NK-92 (cell line): ENCODE results near the gene GLB1L3.
"Not testable (repeated sequence)": the region's sequence is repeated elsewhere in the genome, so short reads cannot be mapped to it uniquely, and the experiment has no call there.

Experiments used
- DNase-seq: peaks from one replicate; lab custom pipeline; 2025; ENCODE audit not compliant: unreplicated experiment; lab: John Stamatoyannopoulos, UW

GLB1L3 gene

GRCh38 chr11:134341805-134342571, 65.8 kb downstream of the GLB1L3 start:
- no peak for DNase-seq

- DNase-seq: no peak
These were observed 66.6 kb downstream of the GLB1L3 start for GRCh38 chr11:134342572-134343340.

DNA sequence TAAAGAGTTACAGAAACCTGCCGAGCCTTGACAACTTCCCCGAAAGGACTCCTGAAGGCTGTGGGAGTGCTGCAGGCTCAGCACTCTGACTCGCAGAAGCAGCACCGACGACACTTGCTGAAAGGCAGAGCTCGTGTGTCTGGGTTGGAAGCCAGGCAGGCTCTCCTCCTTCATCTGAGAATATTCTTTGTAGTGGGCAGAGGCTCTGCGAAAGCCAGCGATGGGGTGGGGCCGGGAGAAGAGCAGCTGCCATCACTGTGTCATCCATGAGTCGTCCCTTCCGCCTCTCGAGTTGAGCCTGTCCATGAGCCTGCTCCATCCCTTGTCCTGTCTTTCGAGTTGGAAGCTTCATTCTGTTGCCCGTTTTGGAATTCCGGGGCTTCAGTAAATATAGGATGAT, 67.5 kb downstream of the GLB1L3 start:
- no peak for DNase-seq

- DNase-seq: not testable (repeated sequence)
These were observed 68.5 kb downstream of the GLB1L3 start for GRCh38 chr11:134344497-134345236.

DNA sequence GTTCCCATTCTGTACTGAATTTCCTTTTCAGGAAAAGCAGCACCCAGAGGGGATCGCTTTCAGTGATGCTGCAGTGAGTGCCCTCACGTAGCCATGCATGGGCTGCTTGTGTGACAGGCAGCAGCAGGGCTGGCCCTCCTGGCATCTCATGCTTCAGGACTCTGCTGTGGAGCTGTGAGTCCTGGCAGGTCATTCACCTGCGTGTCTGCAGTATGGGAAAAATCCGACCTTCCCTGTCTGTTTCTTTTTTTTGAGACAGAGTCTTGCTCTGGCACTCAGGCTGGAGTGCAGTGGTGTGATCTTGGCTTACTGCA, 69.0 kb downstream of the GLB1L3 start:
- no peak for DNase-seq

- no peak for DNase-seq
These were observed 70.2 kb downstream of the GLB1L3 start for GRCh38 chr11:134346101-134346975.

DNA sequence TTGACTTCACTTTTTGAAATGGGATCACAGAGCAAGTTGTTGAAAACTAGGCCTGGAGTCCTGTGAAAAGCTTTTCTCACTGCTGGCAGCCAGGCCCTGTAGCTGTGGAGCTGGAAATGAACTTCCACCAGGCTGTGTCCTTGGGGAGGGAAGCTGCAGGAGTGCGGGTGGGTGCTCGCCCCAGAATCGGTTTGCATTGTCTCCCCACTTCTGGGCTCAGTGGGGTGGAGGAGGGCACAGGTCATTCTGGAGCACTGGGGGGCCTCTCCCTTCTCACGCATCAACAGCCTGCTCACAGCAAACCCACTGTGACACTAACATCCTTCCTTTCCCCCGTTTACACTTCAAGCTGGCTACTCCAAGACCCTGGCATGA, 70.8 kb downstream of the GLB1L3 start:
- no peak for DNase-seq

DNA sequence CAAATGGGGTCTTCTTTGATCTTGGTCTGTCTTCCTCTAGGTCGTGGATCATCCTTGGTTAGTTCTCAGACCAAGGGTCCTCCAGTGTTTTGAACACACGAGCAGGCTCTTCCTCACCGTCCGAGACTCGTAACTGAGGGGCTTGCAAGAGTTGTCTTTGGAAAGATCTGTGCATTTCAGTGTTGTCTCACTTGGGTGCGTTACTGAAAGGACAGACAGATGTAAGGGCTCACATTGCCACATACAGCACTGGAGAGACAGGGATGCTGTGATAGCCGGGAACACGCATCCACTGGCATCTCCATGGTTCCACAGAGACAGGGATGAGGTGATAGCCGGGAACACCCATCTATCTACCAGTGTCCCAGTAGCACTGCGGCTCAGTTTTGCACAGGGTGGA, 71.3 kb downstream of the GLB1L3 start:
- no peak for DNase-seq

GRCh38 chr11:134349109-134349801, 73.1 kb downstream of the GLB1L3 start:
- DNase-seq: no peak

DNA sequence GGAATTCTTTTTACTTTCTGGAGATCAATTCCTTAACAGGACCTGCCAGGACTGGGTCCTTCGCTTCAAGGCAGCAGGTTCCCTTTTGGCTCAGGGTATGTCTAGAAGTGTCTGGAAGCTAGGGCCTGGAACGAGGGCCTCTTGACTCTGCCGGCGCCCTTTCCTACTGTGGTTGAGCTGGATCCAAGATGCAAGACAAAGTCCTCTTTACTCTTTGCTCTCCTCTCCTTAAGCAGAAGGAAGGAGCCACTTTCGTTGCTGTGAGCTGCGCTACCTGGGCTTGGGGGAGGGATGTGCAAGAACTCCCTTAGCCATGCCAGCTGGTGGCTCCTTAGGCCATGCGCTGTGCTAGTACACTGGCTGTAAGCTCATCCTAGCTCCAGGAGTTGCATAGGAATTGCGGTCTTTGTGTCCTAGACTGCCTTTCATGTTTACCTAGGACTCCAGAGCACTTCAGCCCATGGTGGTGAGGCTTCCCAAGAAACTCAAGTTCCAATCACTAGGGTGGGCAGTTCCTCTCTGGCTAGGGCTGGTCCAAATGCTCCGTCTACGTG, 73.7 kb downstream of the GLB1L3 start:
- DNase-seq: no peak

- no peak for DNase-seq
These were observed 74.2 kb downstream of the GLB1L3 start for GRCh38 chr11:134350381-134350780.

GRCh38 chr11:134352111-134352510, 75.9 kb downstream of the GLB1L3 start:
- DNase-seq: no peak

- DNase-seq: no peak
These were observed 79.0 kb downstream of the GLB1L3 start for GRCh38 chr11:134355136-134355535.

DNA sequence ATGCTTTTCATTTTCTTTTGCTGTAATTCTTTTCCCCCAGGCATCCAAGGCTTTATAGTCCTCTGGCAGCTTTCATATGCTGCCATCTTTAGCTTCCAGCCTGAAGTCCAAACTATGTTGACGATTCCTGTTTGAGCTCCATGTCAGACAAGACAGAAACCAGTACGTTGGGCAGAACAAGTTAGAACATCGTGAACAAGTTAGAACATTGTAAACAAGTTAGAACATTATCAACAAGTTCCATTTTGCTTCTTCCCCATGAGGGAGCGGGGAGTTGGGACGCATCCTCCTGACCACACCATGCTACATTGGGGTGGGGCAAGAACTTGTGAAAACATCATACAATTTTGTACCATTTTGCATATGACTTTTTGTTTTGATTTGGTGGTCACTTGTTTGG, 79.5 kb downstream of the GLB1L3 start:
- DNase-seq: no peak

- DNase-seq: no peak
These were observed 80.7 kb downstream of the GLB1L3 start for GRCh38 chr11:134356656-134357544.

GRCh38 chr11:134357545-134357839, 81.3 kb downstream of the GLB1L3 start:
- DNase-seq: no peak

- no peak for DNase-seq
These were observed 82.1 kb downstream of the GLB1L3 start for GRCh38 chr11:134358165-134358855.

- no peak for DNase-seq
These were observed 82.8 kb downstream of the GLB1L3 start for GRCh38 chr11:134358856-134359490.
